GF-D8 (cell line): ENCODE data around the gene SRM.
"Not testable (repeated sequence)": the region's sequence is repeated elsewhere in the genome, so short reads cannot be mapped to it uniquely, and the experiment has no call there.

Experiments used
- DNase-seq: peaks from one replicate; lab custom pipeline; 2025; lab: John Stamatoyannopoulos, UW

The SRM gene

GRCh38 chr1:11044849-11045427 lies 14.9 kb downstream of the SRM start:
- no peak for DNase-seq

- no peak for DNase-seq
These were observed 15.6 kb downstream of the SRM start for GRCh38 chr1:11044086-11044848.

- no peak for DNase-seq
These were observed 16.6 kb downstream of the SRM start for GRCh38 chr1:11042995-11043874.

- no peak for DNase-seq
These were observed 17.8 kb downstream of the SRM start for GRCh38 chr1:11042065-11042464.

- DNase-seq: no peak
These were observed 18.8 kb downstream of the SRM start for GRCh38 chr1:11041048-11041447.

- DNase-seq: not testable (repeated sequence)
These were observed 19.8 kb downstream of the SRM start for GRCh38 chr1:11040105-11040429.

GRCh38 chr1:11039351-11040104 lies 20.3 kb downstream of the SRM start:
- no peak for DNase-seq

- DNase-seq: peak; percentile 37
These were observed 22.1 kb downstream of the SRM start for GRCh38 chr1:11037740-11038182.

- not testable (repeated sequence) for DNase-seq
These were observed 22.6 kb downstream of the SRM start for GRCh38 chr1:11037019-11037739.

GRCh38 chr1:11031624-11032262 lies 28.1 kb downstream of the SRM start:
- DNase-seq: no peak

GRCh38 chr1:11030865-11031264 lies 29.0 kb downstream of the SRM start:
- no peak for DNase-seq

- no peak for DNase-seq
These were observed 31.8 kb downstream of the SRM start for GRCh38 chr1:11028018-11028417.

GRCh38 chr1:11027316-11027715 lies 32.5 kb downstream of the SRM start:
- DNase-seq: no peak

- no peak for DNase-seq
These were observed 32.9 kb downstream of the SRM start for GRCh38 chr1:11026903-11027302.

- DNase-seq: no peak
These were observed 33.8 kb downstream of the SRM start for GRCh38 chr1:11026052-11026451.

- no peak for DNase-seq
These were observed 34.2 kb downstream of the SRM start for GRCh38 chr1:11025618-11026017.

GRCh38 chr1:11024874-11025203 lies 35.0 kb downstream of the SRM start:
- no peak for DNase-seq

GRCh38 chr1:11024154-11024873 lies 35.5 kb downstream of the SRM start:
- DNase-seq: no peak

- DNase-seq: no peak
These were observed 36.6 kb downstream of the SRM start for GRCh38 chr1:11023201-11023600.

- DNase-seq: no peak
These were observed 39.8 kb downstream of the SRM start for GRCh38 chr1:11019971-11020370.
